PC-3 (cell line): ENCODE results near the gene BPIFB3. TPM values are rescaled to one million over a fixed set of nuclear protein-coding genes. Genes with fewer than 3 reads are reported as not detected.
A peak's percentile ranks its signal among the peaks of the same experiment; 100 is the strongest.
"Not testable (repeated sequence)": the region's sequence is repeated elsewhere in the genome, so short reads cannot be mapped to it uniquely, and the experiment has no call there.

ENCODE experiments used
- ATAC-seq: fragments of 200-7000 bp; cut with Tn5 transposase; 2 replicates; pipeline ENCODE4 v1.9.1; 2020; ENCODE audit warnings: mild to moderate bottlenecking, moderate library complexity
- BruUV-seq: library from RNA; stranded (reverse); fragments of 400-500 nt; replicated peaks from 2 replicates; lab custom pipeline; 2021; lab: Mats Ljungman, UMichigan
- CTCF ChIA-PET: fragments of 300-600 bp; sonication (Branson Sonifier 250); formaldehyde crosslinking; loops from one replicate; lab custom pipeline; 2022; ENCODE audit warnings: antibody characterized with exemption; lab: Charles Lee
- POLR2A ChIA-PET: fragments of 300-600 bp; sonication (Branson Sonifier 250); formaldehyde crosslinking; loops from one replicate; lab custom pipeline; 2022; ENCODE audit warnings: antibody characterized with exemption; ENCODE audit not compliant: unreplicated experiment; lab: Charles Lee
- DNase-seq: peaks from one replicate; pipeline ENCODE4 v3.0.0-alpha.2; 2015
- H2AFZ ChIP-seq: fragments of 300-600 bp; sonication (generic); 2 replicates; pipeline ENCODE4 v1.6.0; 2016; ENCODE audit warnings: antibody characterized with exemption, low read length
- H3F3A ChIP-seq: fragments of 300-600 bp; sonication (generic); one replicate; pipeline ENCODE4 v1.6.0; 2017; ENCODE audit warnings: antibody characterized with exemption, low read length, control low read depth, mild to moderate bottlenecking; ENCODE audit not compliant: unreplicated experiment
- H3K27ac ChIP-seq: fragments of 300-600 bp; sonication (generic); 2 replicates; pipeline ENCODE4 v1.5.1; 2016; ENCODE audit warnings: mild to moderate bottlenecking, low read length
- H3K27me3 ChIP-seq: fragments of 300-600 bp; sonication (generic); 2 replicates; pipeline ENCODE4 v1.6.1; 2016; ENCODE audit warnings: low read length, mixed read lengths
- H3K36me3 ChIP-seq: fragments of 300-600 bp; sonication (generic); 2 replicates; pipeline ENCODE4 v1.6.1; 2016; ENCODE audit warnings: low read depth, mixed run types, low read length, mixed read lengths
- H3K4me1 ChIP-seq: fragments of 300-600 bp; sonication (generic); 2 replicates; pipeline ENCODE4 v1.5.1; 2016; ENCODE audit warnings: low read length; ENCODE audit not compliant: insufficient read depth
- H3K4me2 ChIP-seq: fragments of 300-600 bp; sonication (generic); 2 replicates; pipeline ENCODE4 v1.6.0; 2016; ENCODE audit warnings: low read length
- H3K4me3 ChIP-seq: fragments of 300-600 bp; sonication (generic); 2 replicates; pipeline ENCODE4 v1.5.1; 2016; ENCODE audit warnings: mild to moderate bottlenecking, low read length, mixed read lengths
- H3K79me2 ChIP-seq: fragments of 300-600 bp; sonication (generic); 2 replicates; pipeline ENCODE4 v1.6.1; 2017; ENCODE audit warnings: low read length, mixed read lengths
- H3K9ac ChIP-seq: fragments of 300-600 bp; sonication (generic); 2 replicates; pipeline ENCODE4 v1.6.0; 2016; ENCODE audit warnings: mild to moderate bottlenecking, low read length
- H3K9me2 ChIP-seq: fragments of 300-600 bp; sonication (generic); replicated peaks from 2 replicates; pipeline ENCODE4 v1.6.1; 2016; ENCODE audit warnings: mixed run types, low read length, mixed read lengths
- H3K9me3 ChIP-seq: fragments of 300-600 bp; sonication (generic); 2 replicates; pipeline ENCODE4 v1.6.1; 2016; ENCODE audit warnings: low read length, mixed read lengths
- H4K20me1 ChIP-seq: fragments of 300-600 bp; sonication (generic); 2 replicates; pipeline ENCODE4 v1.6.1; 2016; ENCODE audit warnings: low read length, mixed read lengths
- EZH2 ChIP-seq: fragments of 300-600 bp; sonication (generic); IDR thresholded peaks from one replicate; pipeline ENCODE4 v1.6.1; 2017; ENCODE audit warnings: antibody characterized with exemption, mild to moderate bottlenecking, low read length; ENCODE audit not compliant: unreplicated experiment
- EZH2phosphoT487 ChIP-seq: fragments of 300-600 bp; sonication (generic); IDR thresholded peaks from 2 replicates; pipeline ENCODE4 v1.6.1; 2018; ENCODE audit warnings: mild to moderate bottlenecking, antibody characterized with exemption, low read length, borderline replicate concordance
- intact Hi-C: fragments of 100-400 bp; cut with micrococcal nuclease; formaldehyde crosslinking; loops from 2 replicates; pipeline ENCODE4 v1.9.0; 2023
- total RNA-seq: library from RNA; depleted of rRNA; stranded (reverse); fragments of >200 nt; gene quantifications from 2 replicates; pipeline ENCODE4 v1.2.3, GENCODE V29; 2014
- TF ChIP-seq, protein P1 (sequence below): fragments of 300-600 bp; sonication (generic); conservative IDR thresholded peaks from 2 replicates; pipeline ENCODE4 v1.5.1; 2017; ENCODE audit warnings: antibody characterized with exemption, low read depth, mild to moderate bottlenecking, low read length

Gene BPIFB3
- total RNA-seq, 1 experiment from 2014 or later: not detected

DNA sequence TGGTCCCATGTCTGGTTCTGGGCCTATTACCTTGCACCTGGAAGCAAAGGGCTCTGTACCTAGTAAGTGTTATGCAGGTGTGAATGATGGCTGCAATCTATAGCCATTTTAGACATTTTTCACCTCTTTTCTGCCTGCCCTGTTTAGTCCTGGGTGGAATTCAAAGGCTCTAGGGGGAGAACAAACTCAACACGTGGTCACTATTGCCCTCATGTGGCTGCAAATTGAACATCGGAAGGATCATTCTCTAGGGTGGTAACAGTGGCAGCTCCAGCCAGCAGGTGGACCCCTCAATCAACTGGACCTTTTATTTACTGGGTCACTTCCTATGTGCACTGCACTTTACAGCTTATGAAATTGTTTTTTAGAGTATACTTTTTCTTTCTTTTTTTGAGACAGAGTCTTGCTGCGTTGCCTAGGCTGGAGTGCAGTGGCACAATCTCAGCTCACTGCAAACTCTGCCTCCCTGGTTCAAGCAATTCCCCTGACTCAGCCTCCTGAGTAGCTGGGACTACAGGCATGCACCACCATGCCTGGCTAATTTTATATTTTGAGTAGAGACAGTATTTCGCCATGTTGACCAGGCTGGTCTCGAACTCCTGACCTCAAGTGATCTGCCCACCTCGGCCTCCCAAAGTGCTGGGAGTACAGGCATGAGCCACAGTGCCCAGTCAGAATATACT, 42.3 kb downstream of the BPIFB3 start:
- H3K4me1 ChIP-seq, H3K27ac ChIP-seq, POLR2A ChIA-PET, H2AFZ ChIP-seq, H3K9ac ChIP-seq, H3F3A ChIP-seq, H3K9me3 ChIP-seq, H3K4me2 ChIP-seq, H3K9me2 ChIP-seq, BruUV-seq, H4K20me1 ChIP-seq, H3K79me2 ChIP-seq, H3K27me3 ChIP-seq, H3K4me3 ChIP-seq, H3K36me3 ChIP-seq: not testable (repeated sequence)
- DNase-seq: peak; percentile 79
- intact Hi-C loops: loop anchor here (1.0 to 10.0 kb wide), 3 partner anchors 115 to 301 kb away; no protein-coding TSS in a partner anchor
- CTCF ChIA-PET: interaction anchor here (0.6 to 1.1 kb wide), 4 partner anchors 90 to 1102 kb away, joined by 3 to 6 read pairs (median 4); no protein-coding TSS in a partner anchor
- TF ChIP-seq, protein P1, sequence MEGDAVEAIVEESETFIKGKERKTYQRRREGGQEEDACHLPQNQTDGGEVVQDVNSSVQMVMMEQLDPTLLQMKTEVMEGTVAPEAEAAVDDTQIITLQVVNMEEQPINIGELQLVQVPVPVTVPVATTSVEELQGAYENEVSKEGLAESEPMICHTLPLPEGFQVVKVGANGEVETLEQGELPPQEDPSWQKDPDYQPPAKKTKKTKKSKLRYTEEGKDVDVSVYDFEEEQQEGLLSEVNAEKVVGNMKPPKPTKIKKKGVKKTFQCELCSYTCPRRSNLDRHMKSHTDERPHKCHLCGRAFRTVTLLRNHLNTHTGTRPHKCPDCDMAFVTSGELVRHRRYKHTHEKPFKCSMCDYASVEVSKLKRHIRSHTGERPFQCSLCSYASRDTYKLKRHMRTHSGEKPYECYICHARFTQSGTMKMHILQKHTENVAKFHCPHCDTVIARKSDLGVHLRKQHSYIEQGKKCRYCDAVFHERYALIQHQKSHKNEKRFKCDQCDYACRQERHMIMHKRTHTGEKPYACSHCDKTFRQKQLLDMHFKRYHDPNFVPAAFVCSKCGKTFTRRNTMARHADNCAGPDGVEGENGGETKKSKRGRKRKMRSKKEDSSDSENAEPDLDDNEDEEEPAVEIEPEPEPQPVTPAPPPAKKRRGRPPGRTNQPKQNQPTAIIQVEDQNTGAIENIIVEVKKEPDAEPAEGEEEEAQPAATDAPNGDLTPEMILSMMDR: peak; percentile 95
- ATAC-seq: peak; percentile 88

DNA sequence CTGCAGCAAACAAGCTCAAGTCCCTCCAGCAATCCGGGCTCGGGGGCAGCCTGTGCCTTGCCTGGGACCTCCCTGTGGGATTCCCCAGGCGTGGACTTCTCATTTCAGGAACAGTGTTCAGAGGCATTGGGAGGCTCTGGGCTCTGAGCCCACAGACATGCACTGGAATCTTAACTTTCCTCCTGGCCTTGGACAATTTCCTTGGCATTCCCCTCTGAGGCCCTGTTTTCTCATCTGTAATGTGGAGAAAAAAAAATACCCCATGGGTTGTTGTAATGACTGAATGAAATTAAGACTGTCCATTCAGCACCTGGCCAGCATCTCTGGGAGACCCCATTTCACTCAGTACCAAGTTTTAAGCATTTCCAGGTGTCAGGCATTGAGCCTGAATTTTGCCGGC, 43.3 kb downstream of the BPIFB3 start:
- no peak for ATAC-seq
- H2AFZ ChIP-seq: no peak overlapping the region
- H3K4me3 ChIP-seq: no peak overlapping the region
- H3K36me3 ChIP-seq: no peaks in the 10 kb centered on the region; the same call in 1 of the 2 replicates
- no peaks in the 10 kb centered on the region for H3K79me2 ChIP-seq
- TF ChIP-seq, protein P1: no peak
- TF ChIP-seq EZH2phosphoT487 (no peak), EZH2 (no peak)
- no TSS peak for BruUV-seq
- DNase-seq: no peak
- POLR2A ChIA-PET: no interaction called here
- H3K27ac ChIP-seq: no peak overlapping the region
- peaks cover 6% of the 10 kb centered on the region; the same call in 1 of the 2 replicates for H3K27me3 ChIP-seq
- H3K9me3 ChIP-seq: no peaks in the 10 kb centered on the region
- no peak overlapping the region for H3K9ac ChIP-seq
- H4K20me1 ChIP-seq: no peaks in the 10 kb centered on the region
- no peaks in the 10 kb centered on the region for H3F3A ChIP-seq
- H3K4me2 ChIP-seq: no peak overlapping the region
- no peaks in the 10 kb centered on the region for H3K9me2 ChIP-seq
- no peaks in the 10 kb centered on the region for H3K4me1 ChIP-seq
- CTCF ChIA-PET: no interaction called here
- intact Hi-C loops: loop anchor here (10.0 kb wide), 1 partner anchor 302 kb away; no protein-coding TSS in a partner anchor
